HCT116 (cell line): ENCODE measurements around the gene THSD7B.

Experiments
- SRF ChIP-seq: IDR thresholded peaks from 2 replicates; pipeline ENCODE4 v1.6.1; 2012; ENCODE audit warnings: low read depth
- TF ChIP-seq, protein P1 (sequence below), 3 experiments: fragments of 200-600 bp in 1 of 3; sonication (generic) in 1 of 3; IDR thresholded peaks in 2 of 3; conservative IDR thresholded peaks in 1 of 3; 2 replicates each; pipeline ENCODE4 v1.5.1; 2012 to 2017; ENCODE audit warnings: low read depth in 2 of 3, low read length in 2 of 3, antibody characterized with exemption in 1 of 3, borderline replicate concordance in 1 of 3, control low read depth in 1 of 3, mild to moderate bottlenecking in 1 of 3, mixed read lengths in 1 of 3, mixed run types in 1 of 3, moderate library complexity in 1 of 3; ENCODE audit not compliant: insufficient read depth in 1 of 3
- TF ChIP-seq, protein P2 (sequence below): IDR thresholded peaks from 2 replicates; pipeline ENCODE4 v1.6.1; 2012

DNA sequence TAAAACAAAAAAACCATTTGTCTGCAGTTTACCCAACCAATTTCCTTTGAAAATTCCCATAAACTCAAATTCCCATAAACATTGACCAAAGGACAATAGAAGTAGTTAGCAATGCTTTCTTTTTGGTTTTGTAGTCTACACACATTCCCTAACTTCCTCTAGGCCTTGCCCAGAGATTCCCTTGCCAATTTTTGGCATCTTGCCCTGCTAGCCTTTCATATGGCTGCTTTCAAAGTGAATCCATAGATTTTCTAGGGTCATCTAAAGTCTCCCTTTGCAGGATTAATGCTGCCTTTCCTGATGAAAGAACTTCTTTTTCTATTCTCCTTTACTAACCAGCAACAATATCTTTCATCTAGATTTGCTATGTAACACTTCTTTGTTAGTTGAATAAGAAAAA is 33.4 kb downstream of the THSD7B start:
- TF ChIP-seq, protein P1, sequence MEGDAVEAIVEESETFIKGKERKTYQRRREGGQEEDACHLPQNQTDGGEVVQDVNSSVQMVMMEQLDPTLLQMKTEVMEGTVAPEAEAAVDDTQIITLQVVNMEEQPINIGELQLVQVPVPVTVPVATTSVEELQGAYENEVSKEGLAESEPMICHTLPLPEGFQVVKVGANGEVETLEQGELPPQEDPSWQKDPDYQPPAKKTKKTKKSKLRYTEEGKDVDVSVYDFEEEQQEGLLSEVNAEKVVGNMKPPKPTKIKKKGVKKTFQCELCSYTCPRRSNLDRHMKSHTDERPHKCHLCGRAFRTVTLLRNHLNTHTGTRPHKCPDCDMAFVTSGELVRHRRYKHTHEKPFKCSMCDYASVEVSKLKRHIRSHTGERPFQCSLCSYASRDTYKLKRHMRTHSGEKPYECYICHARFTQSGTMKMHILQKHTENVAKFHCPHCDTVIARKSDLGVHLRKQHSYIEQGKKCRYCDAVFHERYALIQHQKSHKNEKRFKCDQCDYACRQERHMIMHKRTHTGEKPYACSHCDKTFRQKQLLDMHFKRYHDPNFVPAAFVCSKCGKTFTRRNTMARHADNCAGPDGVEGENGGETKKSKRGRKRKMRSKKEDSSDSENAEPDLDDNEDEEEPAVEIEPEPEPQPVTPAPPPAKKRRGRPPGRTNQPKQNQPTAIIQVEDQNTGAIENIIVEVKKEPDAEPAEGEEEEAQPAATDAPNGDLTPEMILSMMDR (IDR thresholded peaks at IDR 0.05 in 2 of 3, conservative IDR thresholded peaks at IDR 0.05 in 1 of 3; ENCODE audit: borderline replicate concordance in 1 of 3, insufficient read depth in 1 of 3, low read depth in 2 of 3, low read length in 2 of 3) = no peak
- TF ChIP-seq SRF = no peak
- TF ChIP-seq, protein P2, sequence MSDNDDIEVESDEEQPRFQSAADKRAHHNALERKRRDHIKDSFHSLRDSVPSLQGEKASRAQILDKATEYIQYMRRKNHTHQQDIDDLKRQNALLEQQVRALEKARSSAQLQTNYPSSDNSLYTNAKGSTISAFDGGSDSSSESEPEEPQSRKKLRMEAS = no peak
